Measurements from ENCODE around the gene KLHL42.

DNA sequence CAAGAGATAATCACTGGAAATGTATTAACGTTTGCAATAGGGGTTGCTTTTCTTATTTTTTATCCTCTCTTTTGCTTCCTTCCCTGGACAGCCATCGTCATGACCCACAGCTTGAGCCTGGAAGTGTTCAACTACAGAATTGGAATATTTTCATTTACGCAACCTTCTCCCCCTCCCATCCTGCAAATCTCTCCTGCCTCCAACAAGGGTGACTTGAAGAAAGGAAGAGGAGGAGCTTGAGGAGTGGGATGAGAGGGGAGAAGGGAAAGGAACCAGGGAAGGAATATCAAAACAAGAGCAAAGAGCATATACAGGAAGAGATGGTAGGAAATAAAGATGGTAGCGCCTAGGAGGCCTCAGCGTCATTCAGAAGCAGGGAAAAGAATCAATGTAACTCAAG is 1.6 kb downstream of the KLHL42 start:
- TF ChIP-seq, protein P1, sequence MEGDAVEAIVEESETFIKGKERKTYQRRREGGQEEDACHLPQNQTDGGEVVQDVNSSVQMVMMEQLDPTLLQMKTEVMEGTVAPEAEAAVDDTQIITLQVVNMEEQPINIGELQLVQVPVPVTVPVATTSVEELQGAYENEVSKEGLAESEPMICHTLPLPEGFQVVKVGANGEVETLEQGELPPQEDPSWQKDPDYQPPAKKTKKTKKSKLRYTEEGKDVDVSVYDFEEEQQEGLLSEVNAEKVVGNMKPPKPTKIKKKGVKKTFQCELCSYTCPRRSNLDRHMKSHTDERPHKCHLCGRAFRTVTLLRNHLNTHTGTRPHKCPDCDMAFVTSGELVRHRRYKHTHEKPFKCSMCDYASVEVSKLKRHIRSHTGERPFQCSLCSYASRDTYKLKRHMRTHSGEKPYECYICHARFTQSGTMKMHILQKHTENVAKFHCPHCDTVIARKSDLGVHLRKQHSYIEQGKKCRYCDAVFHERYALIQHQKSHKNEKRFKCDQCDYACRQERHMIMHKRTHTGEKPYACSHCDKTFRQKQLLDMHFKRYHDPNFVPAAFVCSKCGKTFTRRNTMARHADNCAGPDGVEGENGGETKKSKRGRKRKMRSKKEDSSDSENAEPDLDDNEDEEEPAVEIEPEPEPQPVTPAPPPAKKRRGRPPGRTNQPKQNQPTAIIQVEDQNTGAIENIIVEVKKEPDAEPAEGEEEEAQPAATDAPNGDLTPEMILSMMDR (IDR thresholded peaks at IDR 0.05; ENCODE audit: control extremely low read depth in 1 of 3, insufficient read depth in 1 of 3, low read depth in 1 of 3, low read length in 3 of 3), result no peak
- no peak for TF ChIP-seq CREB1 (IDR thresholded peaks at IDR 0.05)
- no peak for TF ChIP-seq ATF3 (IDR thresholded peaks at IDR 0.05; ENCODE audit: insufficient read depth, low read depth, low read length)
- no peak for TF ChIP-seq EZH2 (IDR thresholded peaks at IDR 0.05; ENCODE audit: low read depth, low read length, severe bottlenecking)
- no peak for TF ChIP-seq EP300 (IDR thresholded peaks at IDR 0.05; ENCODE audit: borderline replicate concordance in 1 of 2, low read depth in 2 of 2, low read length in 2 of 2)
- TF ChIP-seq NRF1 (IDR thresholded peaks at IDR 0.05; ENCODE audit: low read depth, low read length), result no peak
- no peak for TF ChIP-seq JUN (IDR thresholded peaks at IDR 0.05; ENCODE audit: low read depth, low read length)
- TF ChIP-seq SP1 (IDR thresholded peaks at IDR 0.05; ENCODE audit: low read depth, low read length), result no peak
- TF ChIP-seq POLR2A (IDR thresholded peaks at IDR 0.05; ENCODE audit: control extremely low read depth in 1 of 2, low read depth in 2 of 2, low read length in 2 of 2), result no peak
- TF ChIP-seq CBX8 (IDR thresholded peaks at IDR 0.05; ENCODE audit: borderline replicate concordance, low read depth, low read length), result no peak

Measured in H1 (cell line).